Right cardiac atrium (tissue), 5 donors: ENCODE data around the gene PRKD2. TPM values are rescaled to one million over a fixed set of nuclear protein-coding genes. Genes with fewer than 3 reads are reported as not detected.
"Not testable (repeated sequence)": the region's sequence is repeated elsewhere in the genome, so short reads cannot be mapped to it uniquely, and the experiment has no call there.

Experiments
- ATAC-seq, 2 donors: fragments of 200-7000 bp; cut with Tn5 transposase; one replicate each; pipeline versions ENCODE4 v1.8.0 to v1.9.1; 2020; ENCODE audit warnings: moderate library complexity in 2 of 2, mild to moderate bottlenecking in 1 of 2
- DNase-seq, 3 donors: peaks; one replicate each; pipeline ENCODE4 v3.0.0-alpha.2; 2020
- H3K27ac ChIP-seq: one replicate; pipeline ENCODE4 v1.5.1; 2013; ENCODE audit warnings: mild to moderate bottlenecking, low read length, control low read depth, moderate library complexity
- H3K27me3 ChIP-seq: one replicate; pipeline ENCODE4 v1.6.1; 2013; ENCODE audit not compliant: control insufficient read depth, insufficient read depth
- H3K4me1 ChIP-seq: one replicate; pipeline ENCODE4 v1.6.1; 2013; ENCODE audit warnings: low read length; ENCODE audit not compliant: control insufficient read depth, insufficient read depth
- H3K4me3 ChIP-seq: one replicate; pipeline ENCODE4 v1.5.1; 2013; ENCODE audit warnings: low read length, control low read depth
- H3K9me3 ChIP-seq: one replicate; pipeline ENCODE4 v1.6.1; 2013; ENCODE audit warnings: low read length; ENCODE audit not compliant: control insufficient read depth
- WGBS: extraction: QIAGEN DNeasy Blood & Tissue Kit; methylation state at CpG from one replicate; pipeline ENCODE4 v1.1.7; 2013; 5-methylcytosine and 5-hydroxymethylcytosine counted together
- intact Hi-C, 4 donors: fragments of 100-400 bp; cut with DNase I; formaldehyde crosslinking; loops; one replicate each; pipeline versions ENCODE4 v1.11.0 to v1.14.0; 2022 to 2023
- polyA plus RNA-seq: library from polyadenylated mRNA; stranded (reverse); fragments of 200-250 nt; gene quantifications from one replicate; pipeline ENCODE4 v1.2.3, GENCODE V29; 2013
- total RNA-seq, 4 donors: library from RNA; stranded (reverse); fragmentation: NEBNext Ultra II Directional; extraction: Animal tissue kit (Norgen Biotek cat#: 25700); gene quantifications; one replicate each; pipeline ENCODE4 v1.2.1, GENCODE V29; 2021
- donor health status: healthy with polysubstance abuse.
- donor health status: DM: no; HTN: yes; CAD: no.
- donor health status: DM: no; HTN: no; CAD: no.
- donor health status: DM: no; HTN: yes; CAD: no; lungs with severe emphysema.
- donor health status: DM: yes; HTN: yes; CAD: no.

Gene PRKD2
- total and polyA plus RNA-seq, 5 donors = 11.3 to 16.6 (median 14.7) TPM

DNA sequence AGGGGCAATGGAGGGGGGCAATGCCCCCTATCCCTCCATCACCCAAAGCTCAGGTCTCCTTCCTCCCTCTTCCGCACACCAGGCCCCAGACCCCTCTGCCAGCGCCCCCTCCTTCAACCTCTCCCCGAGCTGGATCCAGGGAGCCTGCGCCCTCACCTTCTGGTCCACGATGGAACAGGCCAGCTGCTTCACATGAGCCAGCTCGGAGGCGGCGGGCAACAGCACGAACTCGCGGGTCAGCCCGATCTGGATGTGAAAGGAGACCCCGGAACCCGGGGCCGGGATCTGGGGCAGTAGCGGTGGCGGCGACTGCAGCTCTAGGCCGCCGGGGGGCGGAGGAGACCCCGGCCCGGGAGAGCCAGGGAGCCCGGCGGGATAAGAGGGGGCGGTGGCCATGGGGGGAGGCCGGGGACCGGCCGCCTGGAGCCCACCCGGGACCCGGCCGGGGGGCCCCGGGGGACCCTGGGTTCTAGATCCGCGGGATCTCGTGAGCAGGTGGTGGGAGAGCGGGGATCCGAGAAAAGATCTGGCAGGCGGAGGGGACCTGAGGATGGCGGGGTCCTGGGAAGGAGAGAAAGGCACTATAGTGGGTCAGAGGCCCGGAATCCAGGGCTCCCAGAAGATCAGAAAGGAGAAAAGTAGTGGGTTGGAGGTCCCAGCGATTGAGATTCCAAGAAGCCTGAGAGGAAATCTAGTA, 791 bp downstream of the PRKD2 start:
- WGBS = 2% methylated on average over 42 of the region's 42 CpGs
- ATAC-seq (no peak), DNase-seq (peak in 2 of 3 donors; percentile 62 to 68)
- H3K27me3 ChIP-seq = no peaks in the 10 kb centered on the region
- H3K9me3 ChIP-seq = no peaks in the 10 kb centered on the region
- H3K4me1 ChIP-seq = no peaks in the 10 kb centered on the region
- peak overlapping the region; percentile 95 for H3K4me3 ChIP-seq
- intact Hi-C loops = no loop called here
- H3K27ac ChIP-seq = peak overlapping the region; percentile 64

DNA sequence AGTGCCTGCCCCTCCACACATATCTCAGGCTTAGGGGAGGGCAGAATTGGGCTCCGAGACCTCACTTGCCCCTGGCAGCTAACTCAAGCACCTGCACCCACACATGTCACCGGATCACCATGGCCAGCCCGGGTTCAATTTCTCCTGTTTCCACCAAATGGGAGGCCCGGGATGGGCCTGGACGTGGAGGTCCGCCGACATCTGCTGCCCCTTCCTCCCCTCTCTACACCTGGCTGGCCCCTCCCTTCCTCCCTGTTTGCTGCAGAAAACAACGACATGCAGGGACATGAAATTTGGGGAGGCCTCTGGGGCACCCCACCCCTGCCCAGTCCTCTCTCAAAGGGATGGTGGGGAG, 1.3 kb downstream of the PRKD2 start:
- Histone ChIP-seq H3K9me3 (no peaks in the 10 kb centered on the region), H3K4me1 (no peaks in the 10 kb centered on the region), H3K27ac (peak overlapping the region; percentile 1), H3K4me3 (peak overlapping the region; percentile 95), H3K27me3 (no peaks in the 10 kb centered on the region)
- ATAC-seq (no peak), DNase-seq (peak in 2 of 3 donors; percentile 51 to 61)
- intact Hi-C loops = no loop called here
- 26% methylated on average over 8 of the region's 8 CpGs for WGBS

DNA sequence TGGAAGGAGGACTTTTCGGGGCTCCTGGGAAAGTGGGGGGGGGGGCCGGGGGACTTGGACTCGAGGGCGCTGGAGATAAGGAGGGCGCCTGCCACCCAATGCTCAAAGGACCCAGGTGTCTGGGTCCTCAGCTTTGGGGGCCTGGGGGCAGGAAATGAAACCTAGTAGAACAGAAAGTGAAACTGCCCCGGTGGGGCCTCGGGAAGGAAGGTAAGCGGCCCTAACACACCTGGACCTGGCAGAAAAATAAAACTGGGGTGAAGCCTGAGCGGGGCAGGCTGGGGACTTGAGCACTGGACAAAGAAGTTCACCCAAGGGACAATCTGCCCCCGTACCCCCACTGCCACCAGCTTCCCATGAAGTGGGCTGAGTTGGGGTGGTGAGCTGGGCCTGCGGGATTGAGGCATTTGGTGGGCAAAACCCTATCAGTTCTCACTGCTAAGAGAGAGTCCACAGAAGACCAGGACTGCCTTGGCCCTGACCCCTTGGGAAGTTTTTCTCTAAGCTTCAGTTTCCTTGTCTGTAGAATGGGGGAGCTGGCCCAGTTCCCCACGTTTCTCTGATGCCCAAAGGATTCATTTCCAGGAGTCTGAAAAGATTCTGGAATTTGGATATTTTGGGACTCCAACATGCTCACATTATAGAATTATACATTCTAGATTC, 2.3 kb downstream of the PRKD2 start:
- Histone ChIP-seq H3K9me3 (no peaks in the 10 kb centered on the region), H3K4me3 (peak overlapping the region; percentile 71), H3K27me3 (no peaks in the 10 kb centered on the region), H3K4me1 (no peaks in the 10 kb centered on the region), H3K27ac (peak overlapping the region; percentile 95)
- ATAC-seq = peak in 1 of 2 donors; percentile 1
- DNase-seq = no peak
- 7% methylated on average over 12 of the region's 12 CpGs for WGBS
- intact Hi-C loops = no loop called here

DNA sequence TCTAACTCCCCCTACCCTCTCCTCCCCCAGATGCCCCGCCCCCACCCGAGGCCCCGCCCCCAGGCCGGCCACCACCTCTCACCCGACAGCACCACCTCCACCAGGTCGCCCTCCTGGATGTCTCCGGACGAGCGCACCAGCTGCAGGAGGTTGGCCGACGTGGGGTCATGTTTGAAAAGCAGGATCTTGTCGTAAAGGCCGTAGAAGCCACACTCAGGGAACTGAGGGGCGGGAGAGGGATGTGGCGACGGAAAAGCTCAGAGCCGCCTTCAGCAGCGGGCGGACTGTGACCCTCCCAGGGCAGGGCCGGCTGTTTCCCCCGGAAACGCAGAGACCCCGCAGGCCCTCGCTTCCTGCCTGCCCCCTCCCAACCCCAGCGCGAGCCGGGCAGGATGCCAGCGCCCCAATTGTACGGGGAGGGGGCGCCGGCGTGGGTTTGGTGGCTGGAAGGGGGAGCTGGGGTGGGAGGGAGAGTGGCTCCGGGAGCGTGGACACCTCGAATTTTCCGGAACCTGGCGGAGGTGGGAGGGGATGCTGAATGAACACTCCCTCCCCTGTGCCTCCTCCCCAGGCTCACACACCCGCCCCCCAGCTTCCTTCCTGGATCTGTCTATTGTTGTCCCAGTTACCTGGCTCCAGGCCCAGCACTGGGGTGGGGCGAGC, 3.0 kb downstream of the PRKD2 start:
- ATAC-seq (peak; percentile 80 to 85), DNase-seq (peak; percentile 94 to 97 (median 96))
- WGBS = under 1% methylated on average over 39 of the region's 39 CpGs
- Histone ChIP-seq H3K27me3 (no peaks in the 10 kb centered on the region), H3K27ac (peak overlapping the region; percentile 31), H3K4me3 (peak overlapping the region; percentile 71), H3K4me1 (no peaks in the 10 kb centered on the region), H3K9me3 (no peaks in the 10 kb centered on the region)
- intact Hi-C loops = no loop called here

DNA sequence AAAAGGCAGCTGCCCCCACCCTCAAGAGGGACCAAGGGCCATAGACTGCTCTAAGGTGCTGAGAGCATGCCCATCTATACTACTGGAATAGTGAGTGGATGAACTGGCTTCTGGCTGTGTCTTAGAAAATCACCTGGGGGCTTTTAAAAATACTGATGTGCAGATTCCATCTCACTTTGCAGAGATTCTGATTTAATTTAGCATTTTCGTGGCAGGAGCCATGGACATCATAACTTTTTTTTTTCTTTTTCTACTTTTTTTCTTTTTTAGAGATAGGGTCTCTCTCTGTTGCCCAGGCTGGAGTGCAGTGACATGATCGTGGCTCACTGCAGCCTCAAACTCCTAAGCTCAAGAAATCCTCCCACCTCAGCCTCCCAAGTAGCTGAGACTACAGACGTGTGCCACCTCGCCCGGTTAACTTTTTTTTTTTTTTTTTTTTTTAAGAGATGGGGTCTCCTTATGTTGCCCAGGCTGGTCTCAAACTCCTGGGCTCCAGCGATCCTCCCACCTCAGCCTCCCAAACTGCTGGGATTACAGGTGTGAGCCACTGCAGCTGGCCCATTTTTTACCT, 4.1 kb downstream of the PRKD2 start:
- H3K27me3 ChIP-seq, intact Hi-C loops, H3K27ac ChIP-seq, ATAC-seq, H3K4me1 ChIP-seq, H3K9me3 ChIP-seq, H3K4me3 ChIP-seq: not testable (repeated sequence)
- 79% methylated on average over 6 of the region's 6 CpGs for WGBS
- peak in 1 of 3 donors; percentile 1 for DNase-seq

DNA sequence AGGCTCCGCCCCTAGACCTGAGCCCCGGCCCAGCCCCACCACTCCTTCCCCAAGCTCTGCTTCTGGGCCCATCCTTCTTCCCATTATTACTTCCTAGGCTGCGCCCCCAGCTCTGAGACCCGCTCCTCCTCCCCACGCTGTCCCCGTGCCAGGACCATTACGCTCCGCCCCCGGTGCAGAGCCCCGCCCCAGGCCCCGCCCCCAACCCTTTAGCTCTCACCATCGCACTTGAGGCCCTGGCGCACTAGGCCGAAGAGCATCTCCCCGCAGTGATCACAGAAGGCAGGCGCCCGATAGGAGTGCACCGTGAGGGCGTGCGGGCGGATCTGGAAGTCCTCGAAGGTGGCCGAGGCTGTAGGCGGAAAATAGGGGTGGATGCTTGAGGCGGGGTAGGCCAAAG, 6.2 kb downstream of the PRKD2 start:
- DNase-seq (peak in 1 of 3 donors; percentile 54), ATAC-seq (no peak)

DNA sequence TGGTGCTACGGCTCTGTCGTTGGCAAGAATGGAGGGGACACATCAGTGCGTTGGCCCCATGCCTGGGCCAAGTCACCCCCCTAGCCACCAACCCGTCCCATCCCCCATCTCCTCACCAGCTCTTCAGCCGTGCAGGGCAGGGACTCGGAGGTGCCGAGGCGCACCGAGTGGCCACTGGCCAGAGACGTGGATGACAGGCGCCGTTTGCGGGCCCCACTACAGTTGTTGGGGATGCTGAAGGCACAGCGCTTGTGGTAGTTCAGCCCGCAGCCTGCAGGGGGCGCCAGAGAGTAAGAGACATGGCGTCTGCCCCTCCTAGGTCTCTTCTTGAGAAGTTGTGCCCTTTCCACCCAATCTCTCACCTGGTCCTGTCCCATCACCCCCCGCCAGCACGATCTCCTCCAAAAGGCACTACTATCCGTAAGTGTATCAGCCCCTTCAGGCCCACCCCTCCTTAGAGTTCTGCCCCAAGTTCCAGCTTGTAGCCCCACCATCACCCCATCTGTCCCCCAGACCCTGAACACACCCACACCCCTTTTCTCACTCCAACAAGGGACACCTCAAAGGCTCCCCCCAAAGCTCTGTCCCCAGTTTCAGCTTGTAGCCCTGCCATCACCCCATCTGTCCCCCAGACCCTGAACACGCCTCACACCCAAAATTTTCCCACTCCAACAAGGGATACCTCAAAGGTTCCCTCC, 12.4 kb downstream of the PRKD2 start:
- Histone ChIP-seq H3K27me3 (no peaks in the 10 kb centered on the region), H3K4me1 (no peaks in the 10 kb centered on the region), H3K27ac (no peak overlapping the region), H3K9me3 (no peaks in the 10 kb centered on the region), H3K4me3 (no peak overlapping the region)
- intact Hi-C loops = no loop called here
- ATAC-seq (peak; percentile 70 to 75), DNase-seq (peak; percentile 70 to 92 (median 92))
- WGBS = 33% methylated on average over 21 of the region's 21 CpGs

More for the DNA sequence above, 6.2 kb downstream of the PRKD2 start:
- intact Hi-C loops = no loop called here
- Histone ChIP-seq H3K27ac (no peak overlapping the region), H3K4me1 (no peaks in the 10 kb centered on the region), H3K9me3 (no peaks in the 10 kb centered on the region), H3K4me3 (no peak overlapping the region), H3K27me3 (no peaks in the 10 kb centered on the region)
- WGBS = 82% methylated on average over 25 of the region's 25 CpGs

DNA sequence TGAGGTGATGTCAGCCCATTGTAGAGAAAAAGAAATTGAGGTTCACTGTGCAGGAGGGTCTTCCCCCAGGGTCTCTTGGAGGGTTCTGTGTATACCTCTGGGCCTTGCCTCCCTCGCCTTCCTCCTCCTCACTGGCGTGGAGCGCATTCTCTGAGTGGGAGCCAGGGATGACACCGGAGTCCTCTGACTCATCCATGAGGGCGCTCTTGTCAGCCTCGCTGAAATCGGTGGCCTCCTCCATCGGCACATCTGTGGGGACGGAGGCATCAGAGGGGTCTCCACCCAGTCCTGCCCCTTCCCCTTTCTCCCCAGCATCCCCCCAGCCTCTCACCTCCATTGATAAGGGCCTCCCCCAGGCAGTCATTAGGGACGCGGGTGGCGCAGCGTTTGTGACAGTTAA, 16.2 kb downstream of the PRKD2 start:
- intact Hi-C loops = no loop called here
- 86% methylated on average over 13 of the region's 13 CpGs for WGBS
- Histone ChIP-seq H3K9me3 (no peaks in the 10 kb centered on the region), H3K4me1 (no peaks in the 10 kb centered on the region), H3K27me3 (no peaks in the 10 kb centered on the region), H3K27ac (no peak overlapping the region), H3K4me3 (no peak overlapping the region)
- ATAC-seq (no peak), DNase-seq (no peak)

DNA sequence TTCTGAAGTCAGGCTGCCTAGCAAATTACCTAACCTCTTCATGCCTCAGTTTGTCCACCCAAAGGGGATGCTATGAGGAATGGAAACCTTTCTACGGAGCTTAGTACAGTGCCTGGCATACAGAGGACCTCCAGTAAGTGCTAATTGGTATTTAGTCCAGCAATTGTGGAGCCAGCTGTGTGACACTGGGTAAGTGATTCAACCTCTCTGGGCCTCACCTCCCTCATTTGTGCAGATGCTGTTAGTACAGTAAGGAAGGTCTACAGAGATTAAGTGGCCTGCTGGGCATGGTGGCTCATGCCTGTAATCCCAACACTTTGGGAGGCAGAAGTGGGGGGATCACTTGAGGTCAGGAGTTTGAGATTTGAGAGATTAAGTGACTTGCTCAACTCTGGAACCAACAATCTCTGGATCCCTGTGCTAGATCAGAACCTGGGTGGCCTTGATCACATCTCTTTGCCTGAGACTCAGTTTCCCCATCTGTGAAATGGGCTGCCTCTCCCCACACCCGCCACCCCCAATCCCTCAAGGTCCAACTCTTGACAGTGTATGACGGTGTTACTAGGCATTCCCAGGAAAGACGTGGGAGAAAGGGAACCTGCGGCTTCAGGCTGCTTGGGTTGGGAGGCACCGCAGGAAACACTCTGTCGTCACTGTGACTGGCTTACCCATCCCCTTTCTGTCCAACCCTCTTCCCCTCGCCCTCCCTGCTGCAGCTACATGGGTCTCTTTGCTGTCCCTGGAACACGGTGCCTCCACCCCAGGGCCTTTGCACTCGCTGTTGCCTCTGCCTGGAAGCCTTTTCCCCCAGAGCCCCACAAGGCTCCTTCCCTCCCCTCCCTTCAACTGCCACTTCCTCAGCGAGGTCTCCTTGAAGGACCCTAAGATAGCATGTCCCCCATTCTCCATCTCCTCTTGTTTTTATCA, 18.3 kb downstream of the PRKD2 start:
- Histone ChIP-seq H3K4me3 (no peak overlapping the region), H3K9me3 (no peaks in the 10 kb centered on the region), H3K27me3 (no peaks in the 10 kb centered on the region), H3K4me1 (no peaks in the 10 kb centered on the region), H3K27ac (no peak overlapping the region)
- intact Hi-C loops = no loop called here
- no peak for DNase-seq
- no peak for ATAC-seq
- 94% methylated on average over 11 of the region's 11 CpGs for WGBS
